NB4 (cell line): ENCODE results near the gene DDX54.

ENCODE experiments used
- CTCF ChIP-seq: IDR thresholded peaks from one replicate; pipeline ENCODE4 v1.5.1; 2012; ENCODE audit warnings: low read depth, low read length
- MYC ChIP-seq: IDR thresholded peaks from 2 replicates; pipeline ENCODE4 v1.6.1; 2011; ENCODE audit warnings: low read depth, low read length
- POLR2A ChIP-seq: IDR thresholded peaks from 2 replicates; pipeline ENCODE4 v1.6.1; 2011; ENCODE audit warnings: mild to moderate bottlenecking; ENCODE audit not compliant: insufficient read length; ENCODE audit errors: extremely low read depth

DNA sequence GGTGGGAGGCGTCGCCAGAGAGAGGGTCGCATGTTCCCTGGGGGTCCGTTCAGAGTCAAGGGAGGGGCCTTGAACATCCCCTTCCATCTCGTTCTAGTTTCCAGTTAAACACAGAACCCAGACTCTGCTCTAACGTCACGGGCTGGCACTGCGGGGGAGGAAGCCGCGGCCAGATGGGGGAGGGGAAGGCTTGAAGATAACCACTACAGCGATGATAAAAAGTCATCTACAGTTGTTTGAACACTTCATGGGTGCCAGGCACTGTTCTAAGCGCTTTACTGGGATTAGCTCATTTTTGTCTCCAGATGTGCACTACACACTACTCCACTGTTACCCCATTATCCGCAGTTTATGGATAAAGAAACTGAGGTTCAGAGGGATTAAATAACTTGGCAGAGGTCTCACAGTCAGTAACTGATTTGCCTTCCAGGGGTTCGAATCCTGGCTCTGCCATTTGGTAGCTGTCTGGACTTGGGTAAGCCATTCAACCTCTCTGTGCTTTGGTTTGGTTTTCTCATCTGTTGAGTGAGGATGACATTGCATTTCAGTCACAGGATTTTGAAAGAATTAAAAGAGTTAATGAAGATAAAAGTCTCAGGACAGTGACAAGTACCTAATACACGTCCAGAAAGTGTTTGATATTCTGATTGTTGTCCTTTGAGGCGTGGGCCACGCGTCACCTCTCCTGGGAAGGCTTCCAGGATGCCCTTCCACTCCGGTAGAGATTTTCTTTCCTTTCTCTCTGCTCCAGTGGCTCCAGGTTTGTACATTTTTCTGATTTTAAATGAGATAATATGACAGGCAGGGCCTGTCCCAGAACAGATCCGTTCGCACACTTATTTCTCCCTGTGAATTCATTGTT is 48.9 kb downstream of the DDX54 start:
- no peak for TF ChIP-seq CTCF
- TF ChIP-seq POLR2A = no peak
- TF ChIP-seq MYC = no peak
